ENCODE data around the gene DAAM1.
A peak's percentile ranks its signal among the peaks of the same experiment; 100 is the strongest.

Gene DAAM1

GRCh38 chr14:59228421-59228820 is 40.0 kb downstream of the DAAM1 start:
- no peak for DNase-seq

- no peak for DNase-seq
These were observed 41.4 kb downstream of the DAAM1 start for GRCh38 chr14:59229653-59230406.

GRCh38 chr14:59236195-59236594 is 47.7 kb downstream of the DAAM1 start:
- no peak for DNase-seq

GRCh38 chr14:59238216-59238615 is 49.7 kb downstream of the DAAM1 start:
- no peak for DNase-seq

GRCh38 chr14:59239022-59239421 is 50.6 kb downstream of the DAAM1 start:
- no peak for DNase-seq

- DNase-seq: peak in 1 of 2 experiments; percentile 20
These were observed 51.9 kb downstream of the DAAM1 start for GRCh38 chr14:59240356-59240755.

- peak; percentile 52 to 60 for DNase-seq
These were observed 52.7 kb downstream of the DAAM1 start for GRCh38 chr14:59241121-59241520.

GRCh38 chr14:59243174-59243573 is 54.7 kb downstream of the DAAM1 start:
- no peak for DNase-seq

- DNase-seq: no peak
These were observed 56.1 kb downstream of the DAAM1 start for GRCh38 chr14:59244581-59244980.

GRCh38 chr14:59245809-59246295 is 57.4 kb downstream of the DAAM1 start:
- DNase-seq: no peak

GRCh38 chr14:59246566-59246965 is 58.1 kb downstream of the DAAM1 start:
- no peak for DNase-seq

- DNase-seq: no peak
These were observed 59.5 kb downstream of the DAAM1 start for GRCh38 chr14:59247801-59248584.

GRCh38 chr14:59249029-59249428 is 60.6 kb downstream of the DAAM1 start:
- no peak for DNase-seq

- DNase-seq: no peak
These were observed 63.6 kb downstream of the DAAM1 start for GRCh38 chr14:59251811-59252771.

- DNase-seq: no peak
These were observed 64.5 kb downstream of the DAAM1 start for GRCh38 chr14:59252772-59253500.

GRCh38 chr14:59253527-59253926 is 65.1 kb downstream of the DAAM1 start:
- DNase-seq: no peak

GRCh38 chr14:59254146-59254910 is 65.9 kb downstream of the DAAM1 start:
- DNase-seq: no peak

GRCh38 chr14:59254911-59255545 is 66.6 kb downstream of the DAAM1 start:
- DNase-seq: no peak

- no peak for DNase-seq
These were observed 67.9 kb downstream of the DAAM1 start for GRCh38 chr14:59256331-59256730.

GRCh38 chr14:59261334-59261733 is 72.9 kb downstream of the DAAM1 start:
- DNase-seq: no peak
